T-helper 2 cell treated with Interferon-gamma antibody and Interleukin-4, amounts not matched to agents 5 μg/mL and 100 μg/mL, for 36 hours (primary cell): ENCODE measurements around the gene RHBDL3.
"Not testable (repeated sequence)": the region's sequence is repeated elsewhere in the genome, so short reads cannot be mapped to it uniquely, and the experiment has no call there.

Experiments used
- DNase-seq: peaks from one replicate; pipeline ENCODE4 v3.0.0; 2021; ENCODE audit warnings: low spot score
- H3K27ac Mint-ChIP-seq: one replicate; pipeline ENCODE4 v1.8.0; 2021; ENCODE audit warnings: mild to moderate bottlenecking, mixed read lengths
- H3K27me3 Mint-ChIP-seq: one replicate; pipeline ENCODE4 v1.8.0; 2021; ENCODE audit warnings: low read depth, mixed read lengths
- H3K36me3 Mint-ChIP-seq: one replicate; pipeline ENCODE4 v1.8.0; 2021; ENCODE audit warnings: low read depth, mixed read lengths
- H3K4me1 Mint-ChIP-seq: one replicate; pipeline ENCODE4 v1.8.0; 2021; ENCODE audit warnings: low read depth, mixed read lengths
- H3K4me3 Mint-ChIP-seq: one replicate; pipeline ENCODE4 v1.8.0; 2022; ENCODE audit warnings: mild to moderate bottlenecking, moderate library complexity, mixed read lengths
- H3K9me3 Mint-ChIP-seq: one replicate; pipeline ENCODE4 v1.8.0; 2021; ENCODE audit warnings: mixed read lengths

The RHBDL3 gene

GRCh38 chr17:32311028-32311536 is 45.5 kb downstream of the RHBDL3 start:
- Mint-ChIP-seq H3K27me3 (peaks cover 44% of the 10 kb centered on the region), H3K27ac (no peak overlapping the region), H3K4me3 (no peak overlapping the region), H3K9me3 (no peaks in the 10 kb centered on the region), H3K36me3 (no peaks in the 10 kb centered on the region), H3K4me1 (no peaks in the 10 kb centered on the region)
- DNase-seq: no peak

- H3K36me3 Mint-ChIP-seq: no peaks in the 10 kb centered on the region
- H3K4me1 Mint-ChIP-seq: peaks cover 18% of the 10 kb centered on the region
- H3K27me3 Mint-ChIP-seq: peaks cover 31% of the 10 kb centered on the region
- no peak overlapping the region for H3K27ac Mint-ChIP-seq
- DNase-seq: no peak
- no peak overlapping the region for H3K4me3 Mint-ChIP-seq
- no peaks in the 10 kb centered on the region for H3K9me3 Mint-ChIP-seq
Observed at GRCh38 chr17:32314636-32315035, 49.0 kb downstream of the RHBDL3 start.

- no peak for DNase-seq
- H3K27me3 Mint-ChIP-seq: peaks cover 29% of the 10 kb centered on the region
- no peak overlapping the region for H3K27ac Mint-ChIP-seq
- H3K36me3 Mint-ChIP-seq: no peaks in the 10 kb centered on the region
- H3K4me3 Mint-ChIP-seq: no peak overlapping the region
- no peaks in the 10 kb centered on the region for H3K9me3 Mint-ChIP-seq
- H3K4me1 Mint-ChIP-seq: peaks cover 20% of the 10 kb centered on the region
Observed at GRCh38 chr17:32315171-32315570, 49.5 kb downstream of the RHBDL3 start.

- not testable (repeated sequence) for DNase-seq, H3K9me3 Mint-ChIP-seq, H3K4me3 Mint-ChIP-seq, H3K36me3 Mint-ChIP-seq, H3K27ac Mint-ChIP-seq
- Mint-ChIP-seq H3K4me1 (peaks cover 20% of the 10 kb centered on the region), H3K27me3 (peaks cover 20% of the 10 kb centered on the region)
Observed at GRCh38 chr17:32316653-32317052, 51.0 kb downstream of the RHBDL3 start.

- DNase-seq: no peak
- peaks cover 18% of the 10 kb centered on the region for H3K27me3 Mint-ChIP-seq
- H3K4me1 Mint-ChIP-seq: peaks cover 20% of the 10 kb centered on the region
- no peaks in the 10 kb centered on the region for H3K9me3 Mint-ChIP-seq
- no peak overlapping the region for H3K27ac Mint-ChIP-seq
- H3K4me3 Mint-ChIP-seq: no peak overlapping the region
- H3K36me3 Mint-ChIP-seq: no peaks in the 10 kb centered on the region
Observed at GRCh38 chr17:32317353-32317752, 51.7 kb downstream of the RHBDL3 start.

DNA sequence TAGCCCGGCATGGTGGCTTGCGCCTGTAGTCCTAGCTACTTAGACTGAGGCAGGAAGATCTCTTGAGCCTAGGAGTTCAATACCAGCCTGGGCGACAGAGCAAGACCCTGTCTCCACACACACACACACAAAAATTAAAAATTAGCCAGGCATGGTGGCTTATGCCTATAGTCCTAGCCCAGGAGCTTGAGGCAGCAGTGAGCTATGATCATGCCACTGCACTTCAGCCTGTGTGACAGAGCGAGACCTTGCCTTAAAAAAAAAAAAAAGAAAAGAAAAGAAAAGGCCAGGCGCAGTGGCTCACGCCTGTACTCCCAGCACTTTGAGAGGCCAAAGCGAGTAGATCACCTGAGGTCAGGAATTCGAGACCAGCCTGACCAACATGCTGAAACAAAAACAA is 52.4 kb downstream of the RHBDL3 start:
- Mint-ChIP-seq H3K27me3 (peaks cover 18% of the 10 kb centered on the region), H3K9me3 (no peaks in the 10 kb centered on the region), H3K36me3 (no peaks in the 10 kb centered on the region), H3K27ac (no peak overlapping the region), H3K4me1 (peaks cover 21% of the 10 kb centered on the region), H3K4me3 (peak overlapping the region; percentile 32)
- DNase-seq: no peak

DNA sequence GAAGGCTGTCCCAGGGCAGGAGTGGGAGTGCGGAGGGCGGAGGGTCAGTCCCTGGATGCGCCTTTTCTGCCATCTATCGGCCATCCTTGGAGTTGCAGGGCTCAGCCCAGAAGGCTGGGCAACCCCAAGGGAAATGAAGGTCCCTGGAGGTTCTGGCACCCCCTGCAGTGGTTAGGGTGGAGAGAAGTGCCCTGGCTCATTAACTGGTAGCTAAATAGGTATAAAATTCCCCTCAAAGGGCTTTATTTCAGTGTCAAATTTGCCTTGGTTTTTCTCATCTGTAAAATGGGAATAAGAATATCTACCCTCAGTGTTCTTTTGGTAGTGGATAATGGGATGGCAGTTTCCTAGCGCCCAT is 53.9 kb downstream of the RHBDL3 start:
- Mint-ChIP-seq H3K36me3 (no peaks in the 10 kb centered on the region), H3K27me3 (peaks cover 13% of the 10 kb centered on the region), H3K4me1 (peaks cover 36% of the 10 kb centered on the region), H3K4me3 (peak overlapping the region; percentile 84), H3K27ac (no peak overlapping the region), H3K9me3 (no peaks in the 10 kb centered on the region)
- DNase-seq: peak; percentile 74

- not testable (repeated sequence) for H3K9me3 Mint-ChIP-seq, DNase-seq, H3K27ac Mint-ChIP-seq, H3K36me3 Mint-ChIP-seq, H3K4me3 Mint-ChIP-seq, H3K27me3 Mint-ChIP-seq
- peaks cover 37% of the 10 kb centered on the region for H3K4me1 Mint-ChIP-seq
Observed at GRCh38 chr17:32320080-32320479, 54.4 kb downstream of the RHBDL3 start.

DNA sequence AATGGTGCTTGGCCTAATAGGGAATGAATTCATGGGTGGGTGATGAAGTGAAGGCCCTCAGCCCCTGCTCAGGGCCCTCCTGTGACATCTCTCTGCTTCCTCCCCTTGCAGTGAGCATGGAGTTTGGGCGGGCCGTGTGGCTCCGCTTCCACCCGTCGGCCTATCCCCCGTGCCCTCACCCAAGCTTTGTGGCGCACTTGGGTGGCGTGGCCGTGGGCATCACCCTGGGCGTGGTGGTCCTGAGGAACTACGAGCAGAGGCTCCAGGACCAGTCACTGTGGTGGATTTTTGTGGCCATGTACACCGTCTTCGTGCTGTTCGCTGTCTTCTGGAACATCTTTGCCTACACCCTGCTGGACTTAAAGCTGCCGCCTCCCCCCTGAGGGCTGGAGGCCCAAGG is 55.2 kb downstream of the RHBDL3 start:
- no peak overlapping the region for H3K27ac Mint-ChIP-seq
- peaks cover under 1% of the 10 kb centered on the region for H3K27me3 Mint-ChIP-seq
- no peaks in the 10 kb centered on the region for H3K36me3 Mint-ChIP-seq
- H3K9me3 Mint-ChIP-seq: no peaks in the 10 kb centered on the region
- H3K4me1 Mint-ChIP-seq: peaks cover 37% of the 10 kb centered on the region
- DNase-seq: no peak
- H3K4me3 Mint-ChIP-seq: no peak overlapping the region

GRCh38 chr17:32323046-32323445 is 57.4 kb downstream of the RHBDL3 start:
- H3K36me3 Mint-ChIP-seq: no peaks in the 10 kb centered on the region
- no peaks in the 10 kb centered on the region for H3K27me3 Mint-ChIP-seq
- H3K27ac Mint-ChIP-seq: peak overlapping the region; percentile 14
- no peak for DNase-seq
- peak overlapping the region; percentile 8 for H3K4me3 Mint-ChIP-seq
- H3K9me3 Mint-ChIP-seq: no peaks in the 10 kb centered on the region
- peaks cover 35% of the 10 kb centered on the region for H3K4me1 Mint-ChIP-seq

- no peaks in the 10 kb centered on the region for H3K36me3 Mint-ChIP-seq
- H3K27me3 Mint-ChIP-seq: no peaks in the 10 kb centered on the region
- DNase-seq: peak; percentile 45
- peak overlapping the region; percentile 32 for H3K4me3 Mint-ChIP-seq
- H3K9me3 Mint-ChIP-seq: no peaks in the 10 kb centered on the region
- H3K27ac Mint-ChIP-seq: peak overlapping the region; percentile 63
- H3K4me1 Mint-ChIP-seq: peaks cover 33% of the 10 kb centered on the region
Observed at GRCh38 chr17:32323811-32324491, 58.3 kb downstream of the RHBDL3 start.

DNA sequence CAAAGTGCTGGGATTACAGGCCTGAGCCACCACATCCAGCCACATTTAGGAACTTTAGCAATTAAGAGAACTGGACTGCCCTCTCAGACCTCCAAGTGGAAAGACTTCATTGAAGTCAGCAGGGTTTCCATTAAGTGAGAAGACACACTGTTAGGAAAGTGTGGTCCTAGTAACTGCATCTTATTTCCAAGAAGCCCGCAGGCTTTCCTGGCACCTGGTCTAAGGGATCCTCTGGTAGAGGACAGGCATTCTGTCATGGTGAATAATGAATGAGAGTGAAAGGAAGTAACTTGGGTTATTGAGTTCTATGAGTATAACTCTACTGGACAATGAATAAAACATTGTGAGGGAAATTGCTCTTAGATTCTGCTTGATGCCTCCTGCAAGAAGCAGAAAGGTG is 62.3 kb downstream of the RHBDL3 start:
- DNase-seq: no peak
- Mint-ChIP-seq H3K27ac (no peak overlapping the region), H3K4me3 (no peak overlapping the region), H3K4me1 (peaks cover 48% of the 10 kb centered on the region), H3K36me3 (peaks cover 3% of the 10 kb centered on the region), H3K27me3 (no peaks in the 10 kb centered on the region), H3K9me3 (no peaks in the 10 kb centered on the region)

DNA sequence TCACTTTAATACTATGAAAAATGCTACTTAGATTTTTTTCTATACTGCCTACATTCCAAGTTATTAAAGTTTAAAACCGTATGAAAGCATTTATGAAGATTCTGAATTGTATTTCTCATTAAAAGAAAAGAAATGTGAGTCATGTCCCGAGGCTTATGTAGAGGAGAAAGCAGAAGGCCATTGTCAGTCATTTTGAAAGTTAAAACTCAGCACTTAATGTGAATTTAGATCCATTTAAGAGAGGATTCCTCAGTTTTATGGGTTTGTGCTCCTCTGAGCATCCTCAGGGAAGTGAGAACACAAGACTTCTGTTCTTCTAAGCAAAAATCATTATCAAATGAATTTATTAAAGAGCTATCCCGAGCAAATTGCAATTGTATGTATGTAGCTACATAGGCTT is 64.5 kb downstream of the RHBDL3 start:
- no peak for DNase-seq
- Mint-ChIP-seq H3K27me3 (no peaks in the 10 kb centered on the region), H3K4me1 (peaks cover 42% of the 10 kb centered on the region), H3K4me3 (peak overlapping the region; percentile 55), H3K36me3 (peaks cover 16% of the 10 kb centered on the region), H3K9me3 (no peaks in the 10 kb centered on the region), H3K27ac (peak overlapping the region; percentile 70)

DNA sequence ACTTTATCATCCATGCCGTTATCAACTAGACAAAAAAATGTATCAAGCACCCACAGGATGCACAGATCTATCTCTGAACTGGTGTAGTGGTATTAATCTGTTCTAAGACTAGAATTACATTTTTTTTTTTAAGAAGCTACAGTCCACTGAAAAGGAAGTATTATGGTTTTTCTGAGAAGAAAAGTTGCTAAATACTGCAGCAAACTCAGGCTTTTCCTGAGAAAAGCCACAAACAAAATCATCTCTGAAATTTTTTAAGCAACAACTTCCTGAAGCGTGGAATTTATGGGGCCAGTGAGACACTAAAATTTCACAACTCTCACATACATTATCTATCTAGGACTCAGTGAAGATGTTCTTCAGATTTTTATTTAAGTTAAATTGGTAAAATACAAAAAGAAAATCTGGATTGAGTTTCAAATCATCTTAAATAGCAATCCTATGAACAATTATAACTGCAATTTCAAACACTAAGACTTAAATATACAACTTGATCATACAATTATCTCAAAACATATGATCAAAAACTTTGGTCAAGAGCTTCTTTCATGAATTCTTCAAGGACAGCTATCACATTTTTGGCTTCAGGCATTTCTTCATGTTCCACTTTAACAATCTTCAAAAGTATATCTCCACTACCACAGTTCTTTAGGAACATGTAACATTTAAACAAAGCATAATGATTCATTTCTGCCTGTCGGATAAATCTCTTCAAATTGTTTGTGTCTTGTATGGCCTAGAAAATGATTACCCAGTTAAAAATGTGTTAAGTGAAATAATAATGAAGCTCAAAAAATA is 65.8 kb downstream of the RHBDL3 start:
- Mint-ChIP-seq H3K4me1 (peaks cover 44% of the 10 kb centered on the region), H3K4me3 (peak overlapping the region; percentile 55), H3K9me3 (no peaks in the 10 kb centered on the region), H3K36me3 (peaks cover 26% of the 10 kb centered on the region), H3K27me3 (no peaks in the 10 kb centered on the region), H3K27ac (peak overlapping the region; percentile 70)
- DNase-seq: no peak
